Osteoblast (primary cell): ENCODE results near the gene SPEN. TPM values are rescaled to one million over a fixed set of nuclear protein-coding genes. Genes with fewer than 3 reads are reported as not detected.

Experiments used
- DNase-seq: peaks from one replicate; pipeline ENCODE4 v3.0.0; 2011; ENCODE audit warnings: low spot score, mixed read lengths; ENCODE audit not compliant: insufficient read length; ENCODE audit errors: missing footprints
- H2AFZ ChIP-seq: 2 replicates; pipeline ENCODE4 v1.6.0; 2011; ENCODE audit warnings: mild to moderate bottlenecking, low read length
- H3K27ac ChIP-seq: 2 replicates; pipeline ENCODE4 v1.5.1; 2011; ENCODE audit warnings: mild to moderate bottlenecking, low read depth, low read length, moderate library complexity
- H3K27me3 ChIP-seq: 2 replicates; pipeline ENCODE4 v1.6.0; 2012; ENCODE audit warnings: mild to moderate bottlenecking, control low read depth, inconsistent platforms, low read length, moderate library complexity; ENCODE audit not compliant: insufficient read depth
- H3K36me3 ChIP-seq: 2 replicates; pipeline ENCODE4 v1.5.1; 2011; ENCODE audit warnings: mild to moderate bottlenecking, low read length, control low read depth, moderate library complexity; ENCODE audit not compliant: insufficient read depth
- H3K4me1 ChIP-seq: 2 replicates; pipeline ENCODE4 v1.5.1; 2011; ENCODE audit warnings: mild to moderate bottlenecking, low read length, control low read depth, moderate library complexity; ENCODE audit not compliant: insufficient read depth
- H3K4me2 ChIP-seq: 2 replicates; pipeline ENCODE4 v1.6.0; 2011; ENCODE audit warnings: mild to moderate bottlenecking, low read length; ENCODE audit not compliant: insufficient read depth
- H3K4me3 ChIP-seq: fragments of 200-600 bp; sonication (generic); 3 replicates; pipeline ENCODE4 v1.5.1; 2012; ENCODE audit warnings: mild to moderate bottlenecking, low read length, inconsistent platforms; ENCODE audit not compliant: insufficient read depth
- H3K79me2 ChIP-seq: 2 replicates; pipeline ENCODE4 v1.6.0; 2012; ENCODE audit warnings: mild to moderate bottlenecking, low read length, control low read depth, inconsistent platforms; ENCODE audit not compliant: insufficient read depth
- H3K9me3 ChIP-seq: 2 replicates; pipeline ENCODE4 v1.5.1; 2011; ENCODE audit warnings: low read depth, low read length, control low read depth
- H4K20me1 ChIP-seq: 2 replicates; pipeline ENCODE4 v1.6.0; 2012; ENCODE audit warnings: mild to moderate bottlenecking, low read length, control low read depth; ENCODE audit not compliant: insufficient read depth
- CTCF ChIP-seq: IDR thresholded peaks from 2 replicates; pipeline ENCODE4 v1.5.1; 2011; ENCODE audit warnings: mild to moderate bottlenecking, low read depth, low read length, moderate library complexity; ENCODE audit errors: extremely low read depth
- total RNA-seq: library from RNA; depleted of rRNA; stranded (reverse); fragments of >200 nt; gene quantifications from 2 replicates; pipeline ENCODE4 v1.2.3, GENCODE V29; 2012

The SPEN gene
- total RNA-seq, 1 donor = 21.0 TPM

DNA sequence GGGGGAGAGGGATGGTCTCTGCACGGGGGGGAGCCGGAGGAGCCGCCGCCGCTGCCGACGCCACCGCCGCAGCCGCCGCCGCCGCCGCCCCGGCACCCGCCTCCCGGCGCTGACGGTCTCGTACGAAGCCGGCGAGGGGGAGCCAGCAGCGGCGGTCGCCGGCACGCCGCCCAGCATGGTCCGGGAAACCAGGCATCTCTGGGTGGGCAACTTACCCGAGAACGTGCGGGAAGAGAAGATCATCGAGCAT, 311 bp downstream of the SPEN start:
- peak; percentile 71 for DNase-seq
- H3K27me3 ChIP-seq = no peaks in the 10 kb centered on the region
- peak overlapping the region; percentile 94 for H3K27ac ChIP-seq
- peak overlapping the region; percentile 100 for H3K4me2 ChIP-seq
- H4K20me1 ChIP-seq = peaks cover 12% of the 10 kb centered on the region
- no peak overlapping the region for H2AFZ ChIP-seq
- H3K79me2 ChIP-seq = peaks cover 58% of the 10 kb centered on the region
- peak overlapping the region; percentile 76 for H3K4me3 ChIP-seq
- TF ChIP-seq CTCF = no peak
- no peaks in the 10 kb centered on the region for H3K9me3 ChIP-seq
- H3K36me3 ChIP-seq = no peaks in the 10 kb centered on the region
- peaks cover 32% of the 10 kb centered on the region for H3K4me1 ChIP-seq

DNA sequence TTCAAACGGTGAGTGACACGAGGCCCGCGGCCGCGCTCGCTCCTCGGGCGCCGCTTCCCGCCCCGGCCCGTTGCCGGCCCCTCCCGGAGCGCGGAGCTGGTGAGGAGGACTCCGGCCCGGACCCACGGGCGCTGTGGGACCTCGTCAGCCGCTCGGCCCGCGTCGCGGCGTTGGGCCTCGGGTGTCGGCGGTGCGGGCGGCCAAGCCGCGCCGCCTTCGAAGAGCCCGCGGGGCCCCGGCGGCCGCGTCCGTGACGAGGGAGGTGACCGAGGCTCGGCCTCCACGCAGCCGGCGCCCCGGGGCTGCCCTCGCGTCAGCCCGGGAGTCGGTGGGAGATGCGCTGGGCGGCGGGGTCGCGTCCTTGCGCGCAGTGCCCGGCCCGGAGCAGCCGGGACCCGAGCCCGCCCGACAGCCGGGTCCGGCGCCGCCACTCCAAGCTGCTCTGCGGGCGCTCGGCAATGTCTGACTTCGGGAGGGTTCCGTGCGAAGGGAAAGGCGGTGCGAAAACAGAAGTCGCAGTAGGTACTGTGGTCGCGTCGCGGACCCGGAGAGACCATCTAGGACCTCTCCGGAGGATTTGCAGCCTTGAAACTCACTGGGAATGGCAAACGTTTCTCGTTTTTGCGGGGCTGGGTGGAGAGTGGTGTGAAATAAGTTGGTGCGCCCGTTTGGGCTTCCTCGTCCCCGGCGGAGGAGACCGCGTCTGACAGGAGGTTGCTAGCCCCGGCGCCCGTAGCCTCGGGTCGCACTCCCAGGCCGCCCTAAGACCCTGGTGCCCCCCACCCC, 829 bp downstream of the SPEN start:
- no peaks in the 10 kb centered on the region for H3K9me3 ChIP-seq
- peak overlapping the region; percentile 76 for H3K4me3 ChIP-seq
- peak overlapping the region; percentile 61 for H2AFZ ChIP-seq
- peaks cover 14% of the 10 kb centered on the region for H4K20me1 ChIP-seq
- H3K27ac ChIP-seq = peak overlapping the region; percentile 94
- H3K27me3 ChIP-seq = no peaks in the 10 kb centered on the region
- H3K36me3 ChIP-seq = no peaks in the 10 kb centered on the region
- peak overlapping the region; percentile 100 for H3K4me2 ChIP-seq
- peaks cover 63% of the 10 kb centered on the region for H3K79me2 ChIP-seq
- DNase-seq = peak; percentile 48
- H3K4me1 ChIP-seq = peaks cover 32% of the 10 kb centered on the region
- no peak for TF ChIP-seq CTCF

DNA sequence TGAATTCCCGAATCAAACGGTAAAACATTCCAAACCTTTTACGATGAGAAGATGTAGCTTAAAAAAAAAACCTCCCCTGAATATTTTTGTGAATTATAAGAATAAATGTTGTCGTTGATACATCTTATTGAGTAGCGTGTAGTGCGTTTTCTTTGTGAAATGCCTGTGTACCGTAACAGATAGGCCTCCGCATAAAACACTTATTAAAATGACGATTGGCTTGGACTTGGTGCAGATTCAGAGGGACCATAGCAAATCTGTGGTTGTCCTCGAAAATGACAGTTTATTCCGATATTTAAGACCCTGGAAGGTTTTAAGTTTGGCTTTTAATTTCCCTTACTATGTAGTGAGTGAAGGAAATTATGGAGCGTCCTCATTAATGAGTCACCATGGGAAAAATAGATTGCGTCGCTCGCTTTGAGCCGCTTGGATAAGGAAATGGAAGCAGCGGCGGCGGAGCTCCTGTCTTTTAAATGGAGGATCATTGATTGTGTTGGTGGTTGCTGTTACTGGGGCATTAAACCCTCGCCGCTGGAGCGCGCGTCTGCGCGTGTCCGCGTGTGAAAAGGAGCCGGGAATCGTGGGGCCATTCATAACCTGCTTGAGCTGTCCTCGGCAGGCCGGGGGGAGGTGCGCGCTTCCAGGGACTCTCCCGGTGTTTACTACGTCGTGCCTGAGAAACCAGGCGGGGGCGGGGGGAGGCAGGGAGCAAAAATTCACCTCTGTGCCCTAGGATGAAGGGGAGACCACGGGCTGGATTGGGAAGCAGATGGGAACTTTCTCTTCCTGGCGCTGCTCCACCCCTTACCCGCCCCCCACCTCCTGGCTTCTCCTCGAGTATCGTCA, 1.6 kb downstream of the SPEN start:
- H3K79me2 ChIP-seq = peaks cover 71% of the 10 kb centered on the region
- H3K9me3 ChIP-seq = no peaks in the 10 kb centered on the region
- no peaks in the 10 kb centered on the region for H3K36me3 ChIP-seq
- H3K4me1 ChIP-seq = peaks cover 32% of the 10 kb centered on the region
- no peaks in the 10 kb centered on the region for H3K27me3 ChIP-seq
- peak overlapping the region; percentile 100 for H3K4me2 ChIP-seq
- H3K4me3 ChIP-seq = peak overlapping the region; percentile 76
- peaks cover 17% of the 10 kb centered on the region for H4K20me1 ChIP-seq
- TF ChIP-seq CTCF = no peak
- H3K27ac ChIP-seq = peak overlapping the region; percentile 94
- peak overlapping the region; percentile 85 for H2AFZ ChIP-seq
- peak; percentile 78 for DNase-seq

- Histone ChIP-seq H3K4me1 (peaks cover 32% of the 10 kb centered on the region), H3K4me2 (peak overlapping the region; percentile 100), H3K79me2 (peaks cover 78% of the 10 kb centered on the region), H2AFZ (peak overlapping the region; percentile 85), H3K27ac (peak overlapping the region; percentile 94), H3K4me3 (peak overlapping the region; percentile 76), H4K20me1 (peaks cover 17% of the 10 kb centered on the region), H3K36me3 (no peaks in the 10 kb centered on the region), H3K9me3 (no peaks in the 10 kb centered on the region), H3K27me3 (no peaks in the 10 kb centered on the region)
- peak; percentile 46 for DNase-seq
- TF ChIP-seq CTCF = no peak
Measured at GRCh38 chr1:15849775-15850324, 2.3 kb downstream of the SPEN start.
